ENCODE results near the gene PCGF2.

DNA sequence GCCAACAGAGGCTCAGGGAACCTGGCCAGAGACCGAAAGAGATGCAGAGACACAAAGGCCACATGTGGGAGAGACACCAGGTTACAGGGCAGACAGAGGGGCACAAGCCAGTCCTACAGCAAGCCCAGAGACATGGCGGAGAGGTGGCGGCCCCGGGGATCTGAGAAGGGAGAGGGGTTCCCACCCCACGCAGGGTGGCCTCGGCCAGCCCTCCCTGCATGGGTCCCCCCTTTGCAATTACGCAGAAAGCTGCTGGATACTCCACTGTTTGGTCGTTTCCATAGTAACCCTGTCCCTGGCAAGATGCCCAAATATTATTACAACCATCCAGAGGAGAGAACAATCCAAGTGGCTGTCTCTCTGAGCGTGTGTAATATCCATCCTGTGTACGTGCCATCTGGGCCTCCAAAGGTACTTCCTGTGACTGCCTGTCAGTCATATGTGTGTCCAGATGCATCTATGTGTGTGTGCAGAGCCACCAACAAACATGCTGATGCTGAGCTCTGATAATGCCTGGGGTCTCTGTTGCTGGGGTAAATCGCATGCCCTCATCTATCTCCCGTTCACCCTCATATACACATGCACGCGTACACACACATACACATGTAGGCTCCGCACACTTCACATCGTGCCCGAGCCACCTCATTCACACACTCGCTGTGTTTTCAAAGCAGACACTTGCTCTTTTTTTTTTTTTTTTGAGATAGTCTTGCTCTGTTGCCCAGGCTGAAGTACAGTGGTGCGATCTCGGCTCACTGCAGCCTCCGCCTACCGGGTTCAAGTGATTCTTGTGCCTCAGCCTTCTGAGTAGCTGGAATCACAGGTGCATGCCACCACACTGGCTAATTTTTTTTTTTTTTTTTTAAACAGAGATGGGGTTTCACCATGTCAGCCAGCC is 5.5 kb downstream of the PCGF2 start:
- TF ChIP-seq, protein P1, sequence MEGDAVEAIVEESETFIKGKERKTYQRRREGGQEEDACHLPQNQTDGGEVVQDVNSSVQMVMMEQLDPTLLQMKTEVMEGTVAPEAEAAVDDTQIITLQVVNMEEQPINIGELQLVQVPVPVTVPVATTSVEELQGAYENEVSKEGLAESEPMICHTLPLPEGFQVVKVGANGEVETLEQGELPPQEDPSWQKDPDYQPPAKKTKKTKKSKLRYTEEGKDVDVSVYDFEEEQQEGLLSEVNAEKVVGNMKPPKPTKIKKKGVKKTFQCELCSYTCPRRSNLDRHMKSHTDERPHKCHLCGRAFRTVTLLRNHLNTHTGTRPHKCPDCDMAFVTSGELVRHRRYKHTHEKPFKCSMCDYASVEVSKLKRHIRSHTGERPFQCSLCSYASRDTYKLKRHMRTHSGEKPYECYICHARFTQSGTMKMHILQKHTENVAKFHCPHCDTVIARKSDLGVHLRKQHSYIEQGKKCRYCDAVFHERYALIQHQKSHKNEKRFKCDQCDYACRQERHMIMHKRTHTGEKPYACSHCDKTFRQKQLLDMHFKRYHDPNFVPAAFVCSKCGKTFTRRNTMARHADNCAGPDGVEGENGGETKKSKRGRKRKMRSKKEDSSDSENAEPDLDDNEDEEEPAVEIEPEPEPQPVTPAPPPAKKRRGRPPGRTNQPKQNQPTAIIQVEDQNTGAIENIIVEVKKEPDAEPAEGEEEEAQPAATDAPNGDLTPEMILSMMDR (IDR thresholded peaks at IDR 0.05), result no peak
- TF ChIP-seq, protein P2, sequence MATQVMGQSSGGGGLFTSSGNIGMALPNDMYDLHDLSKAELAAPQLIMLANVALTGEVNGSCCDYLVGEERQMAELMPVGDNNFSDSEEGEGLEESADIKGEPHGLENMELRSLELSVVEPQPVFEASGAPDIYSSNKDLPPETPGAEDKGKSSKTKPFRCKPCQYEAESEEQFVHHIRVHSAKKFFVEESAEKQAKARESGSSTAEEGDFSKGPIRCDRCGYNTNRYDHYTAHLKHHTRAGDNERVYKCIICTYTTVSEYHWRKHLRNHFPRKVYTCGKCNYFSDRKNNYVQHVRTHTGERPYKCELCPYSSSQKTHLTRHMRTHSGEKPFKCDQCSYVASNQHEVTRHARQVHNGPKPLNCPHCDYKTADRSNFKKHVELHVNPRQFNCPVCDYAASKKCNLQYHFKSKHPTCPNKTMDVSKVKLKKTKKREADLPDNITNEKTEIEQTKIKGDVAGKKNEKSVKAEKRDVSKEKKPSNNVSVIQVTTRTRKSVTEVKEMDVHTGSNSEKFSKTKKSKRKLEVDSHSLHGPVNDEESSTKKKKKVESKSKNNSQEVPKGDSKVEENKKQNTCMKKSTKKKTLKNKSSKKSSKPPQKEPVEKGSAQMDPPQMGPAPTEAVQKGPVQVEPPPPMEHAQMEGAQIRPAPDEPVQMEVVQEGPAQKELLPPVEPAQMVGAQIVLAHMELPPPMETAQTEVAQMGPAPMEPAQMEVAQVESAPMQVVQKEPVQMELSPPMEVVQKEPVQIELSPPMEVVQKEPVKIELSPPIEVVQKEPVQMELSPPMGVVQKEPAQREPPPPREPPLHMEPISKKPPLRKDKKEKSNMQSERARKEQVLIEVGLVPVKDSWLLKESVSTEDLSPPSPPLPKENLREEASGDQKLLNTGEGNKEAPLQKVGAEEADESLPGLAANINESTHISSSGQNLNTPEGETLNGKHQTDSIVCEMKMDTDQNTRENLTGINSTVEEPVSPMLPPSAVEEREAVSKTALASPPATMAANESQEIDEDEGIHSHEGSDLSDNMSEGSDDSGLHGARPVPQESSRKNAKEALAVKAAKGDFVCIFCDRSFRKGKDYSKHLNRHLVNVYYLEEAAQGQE (IDR thresholded peaks at IDR 0.05; ENCODE audit: insufficient read depth in 1 of 2, low read depth in 2 of 2, low read length in 1 of 2), result no peak
